Osteocyte (in vitro differentiated cells): ENCODE data around the gene SPRN. TPM values are rescaled to one million over a fixed set of nuclear protein-coding genes. Genes with fewer than 3 reads are reported as not detected.

Experiments used
- DNase-seq: peaks from one replicate; pipeline ENCODE4 v3.0.0; 2021; ENCODE audit warnings: mixed read lengths; ENCODE audit not compliant: unreplicated experiment; ENCODE audit errors: extremely low spot score
- H3K27ac Mint-ChIP-seq: one replicate; pipeline ENCODE4 v1.8.0; 2021; ENCODE audit warnings: mild to moderate bottlenecking, mixed read lengths; ENCODE audit not compliant: unreplicated experiment
- H3K27me3 Mint-ChIP-seq: one replicate; pipeline ENCODE4 v1.8.0; 2021; ENCODE audit warnings: mixed read lengths; ENCODE audit not compliant: unreplicated experiment
- H3K36me3 Mint-ChIP-seq: one replicate; pipeline ENCODE4 v1.8.0; 2021; ENCODE audit warnings: mixed read lengths; ENCODE audit not compliant: unreplicated experiment
- H3K4me1 Mint-ChIP-seq: one replicate; pipeline ENCODE4 v1.8.0; 2021; ENCODE audit warnings: mixed read lengths; ENCODE audit not compliant: unreplicated experiment
- H3K4me3 Mint-ChIP-seq: one replicate; pipeline ENCODE4 v1.8.0; 2021; ENCODE audit warnings: mild to moderate bottlenecking, moderate library complexity, mixed read lengths; ENCODE audit not compliant: unreplicated experiment
- H3K9me3 Mint-ChIP-seq: one replicate; pipeline ENCODE4 v1.8.0; 2021; ENCODE audit warnings: mixed read lengths; ENCODE audit not compliant: unreplicated experiment
- microRNA-seq: library from miRNA; unstranded; fragments of <30 nt; microRNA quantifications from one replicate; pipeline ENCODE4 v1.1.0, GENCODE V29; 2020; ENCODE audit not compliant: unreplicated experiment
- total RNA-seq: library from RNA; stranded (reverse); gene quantifications from 2 replicates; pipeline ENCODE4 v1.2.1, GENCODE V29; 2021
- TF ChIP-seq, protein P1 (sequence below): fragments of 200-600 bp; sonication (generic); IDR thresholded peaks from 2 replicates; pipeline ENCODE4 v1.5.0; 2021; ENCODE audit warnings: antibody characterized with exemption, mild to moderate bottlenecking, moderate library complexity

SPRN gene
- total RNA-seq, 1 donor from 2014 or later = 2.2 TPM

GRCh38 chr10:133372507-133372906 is 51.9 kb downstream of the SPRN start:
- H3K4me1 Mint-ChIP-seq = peaks cover 10% of the 10 kb centered on the region
- H3K36me3 Mint-ChIP-seq = peaks cover 16% of the 10 kb centered on the region
- no peaks in the 10 kb centered on the region for H3K27me3 Mint-ChIP-seq
- peak overlapping the region; percentile 71 for H3K4me3 Mint-ChIP-seq
- DNase-seq = peak; percentile 84
- H3K9me3 Mint-ChIP-seq = no peaks in the 10 kb centered on the region
- no peak overlapping the region for H3K27ac Mint-ChIP-seq
- TF ChIP-seq, protein P1, sequence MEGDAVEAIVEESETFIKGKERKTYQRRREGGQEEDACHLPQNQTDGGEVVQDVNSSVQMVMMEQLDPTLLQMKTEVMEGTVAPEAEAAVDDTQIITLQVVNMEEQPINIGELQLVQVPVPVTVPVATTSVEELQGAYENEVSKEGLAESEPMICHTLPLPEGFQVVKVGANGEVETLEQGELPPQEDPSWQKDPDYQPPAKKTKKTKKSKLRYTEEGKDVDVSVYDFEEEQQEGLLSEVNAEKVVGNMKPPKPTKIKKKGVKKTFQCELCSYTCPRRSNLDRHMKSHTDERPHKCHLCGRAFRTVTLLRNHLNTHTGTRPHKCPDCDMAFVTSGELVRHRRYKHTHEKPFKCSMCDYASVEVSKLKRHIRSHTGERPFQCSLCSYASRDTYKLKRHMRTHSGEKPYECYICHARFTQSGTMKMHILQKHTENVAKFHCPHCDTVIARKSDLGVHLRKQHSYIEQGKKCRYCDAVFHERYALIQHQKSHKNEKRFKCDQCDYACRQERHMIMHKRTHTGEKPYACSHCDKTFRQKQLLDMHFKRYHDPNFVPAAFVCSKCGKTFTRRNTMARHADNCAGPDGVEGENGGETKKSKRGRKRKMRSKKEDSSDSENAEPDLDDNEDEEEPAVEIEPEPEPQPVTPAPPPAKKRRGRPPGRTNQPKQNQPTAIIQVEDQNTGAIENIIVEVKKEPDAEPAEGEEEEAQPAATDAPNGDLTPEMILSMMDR = no peak

Small RNA genes within 50 kb of the gene (microRNA-seq; reads per million reads assigned to microRNA genes)
- gene MIR3944 = not detected

Other genes with a start within 250 kb of the SPRN start
- not detected in 2 replicates for gene UTF1, start 194.4 kb downstream of the SPRN start, total RNA-seq
- gene VENTX, start 186.8 kb downstream of the SPRN start, total RNA-seq = not detected in 2 replicates
- gene ADAM8, start 147.8 kb downstream of the SPRN start, total RNA-seq = 2.9 and 6.0 TPM in 2 replicates
- gene TUBGCP2, start 115.8 kb downstream of the SPRN start, total RNA-seq = 67.2 and 75.2 TPM in 2 replicates
- 35.1 and 39.1 TPM in 2 replicates for gene ZNF511, start 115.7 kb downstream of the SPRN start, total RNA-seq
- 3.5 TPM in 2 replicates for gene CALY, start 87.7 kb downstream of the SPRN start, total RNA-seq
- gene PRAP1, start 77.3 kb downstream of the SPRN start, total RNA-seq = not detected in 2 replicates
- 20.5 and 24.0 TPM in 2 replicates for gene FUOM, start 66.6 kb downstream of the SPRN start, total RNA-seq
- 62.9 and 65.1 TPM in 2 replicates for gene ECHS1, start 51.3 kb downstream of the SPRN start, total RNA-seq
- gene PAOX, start 45.4 kb downstream of the SPRN start, total RNA-seq = 6.5 and 8.7 TPM in 2 replicates
- gene MTG1, start 30.5 kb downstream of the SPRN start, total RNA-seq = 57.3 and 65.2 TPM in 2 replicates
- gene SCART1, start 29.3 kb upstream of the SPRN start, total RNA-seq = 3.2 and 4.8 TPM in 2 replicates
- 2.2 and 3.1 TPM in 2 replicates for gene CYP2E1, start 102.7 kb upstream of the SPRN start, total RNA-seq
- not detected in 2 replicates for gene SYCE1, start 141.0 kb upstream of the SPRN start, total RNA-seq
- not detected in 2 replicates for gene FRG2B, start 202.2 kb upstream of the SPRN start, total RNA-seq